Measurements from ENCODE around the gene GAS7. TPM values are rescaled to one million over a fixed set of nuclear protein-coding genes. Genes with fewer than 3 reads are reported as not detected.
"Not testable (repeated sequence)": the region's sequence is repeated elsewhere in the genome, so short reads cannot be mapped to it uniquely, and the experiment has no call there.

The GAS7 gene
- total and polyA plus RNA-seq, 3 donors from 2014 or later = 70.2 to 184 (median 152) TPM

- TF ChIP-seq CTCF (IDR thresholded peaks at IDR 0.05) (no peak), POLR2A (IDR thresholded peaks at IDR 0.05) (no peak)
- WGBS, 2 donors = 85 to 90% methylated on average over 11 of the region's 11 CpGs
- Histone ChIP-seq H3K27ac (no peak overlapping the region), H3K9me3 (no peaks in the 10 kb centered on the region), H3K36me3 (ENCODE audit: low read depth, missing control alignments) (no peaks in the 10 kb centered on the region), H3K4me3 (no peak overlapping the region), H3K4me1 (no peaks in the 10 kb centered on the region), H3K27me3 (no peaks in the 10 kb centered on the region)
- no peak for DNase-seq
- intact Hi-C loops (cut with DNase I; ENCODE audit: low total_unique reads) = loop anchor here (10.0 kb wide), 1 partner anchor 689 kb away; no protein-coding TSS in a partner anchor
Measured at GRCh38 chr17:9925457-9925856, 272.9 kb downstream of the GAS7 start.

- intact Hi-C loops (cut with DNase I; ENCODE audit: low total_unique reads) = loop anchor here (10.0 kb wide), 1 partner anchor 690 kb away; no protein-coding TSS in a partner anchor
- no peaks in the 10 kb centered on the region for H3K4me1 ChIP-seq
- peak; percentile 25 for DNase-seq
- H3K27me3 ChIP-seq = no peaks in the 10 kb centered on the region
- no peak overlapping the region for H3K27ac ChIP-seq
- H3K36me3 ChIP-seq (ENCODE audit: low read depth, missing control alignments) = no peaks in the 10 kb centered on the region
- H3K9me3 ChIP-seq = no peaks in the 10 kb centered on the region
- TF ChIP-seq POLR2A (IDR thresholded peaks at IDR 0.05) = no peak
- peak; percentile 81 to 91 (median 85) for TF ChIP-seq CTCF (IDR thresholded peaks at IDR 0.05)
- WGBS, 2 donors = 23 to 29% methylated on average over 6 of the region's 6 CpGs
- no peak overlapping the region for H3K4me3 ChIP-seq
Measured at GRCh38 chr17:9924735-9925191, 273.6 kb downstream of the GAS7 start.

DNA sequence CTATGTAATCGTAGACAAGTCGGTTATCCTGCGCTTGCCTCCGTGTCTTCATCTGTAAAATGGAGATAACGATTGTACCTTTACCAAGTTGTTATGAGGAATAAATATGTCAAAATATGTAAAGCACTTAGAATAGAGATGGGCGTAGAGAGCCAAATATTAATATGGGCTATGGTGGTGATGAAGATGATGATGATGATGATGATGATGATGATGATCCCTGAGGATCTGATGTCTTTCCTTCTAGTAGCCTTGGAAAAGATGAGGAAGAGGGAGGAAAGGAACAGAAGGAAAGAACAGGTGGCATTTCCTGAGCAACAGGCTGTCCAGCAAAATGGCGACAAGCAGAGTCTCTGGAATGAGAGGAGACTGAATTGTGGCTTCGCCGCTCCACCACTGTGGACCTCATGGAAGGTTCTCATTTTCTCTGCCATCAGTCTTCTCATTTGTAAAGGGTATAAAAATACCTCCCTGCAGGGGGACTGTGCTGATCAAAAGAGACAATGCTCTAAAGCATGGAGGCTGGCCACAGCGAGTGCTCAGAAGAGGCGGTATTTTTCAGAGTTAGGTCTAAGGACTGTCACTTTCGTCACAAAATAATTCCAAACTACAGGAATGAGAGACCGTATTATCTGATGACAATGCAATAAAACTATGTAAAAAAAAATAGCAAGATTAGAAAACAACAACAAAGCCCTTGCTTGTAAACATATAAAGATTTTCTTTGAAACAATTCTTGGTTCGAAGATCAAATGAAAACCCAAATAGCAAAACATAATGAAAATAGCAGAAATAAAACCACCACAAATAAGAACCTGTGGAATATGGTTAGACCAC is 276.2 kb downstream of the GAS7 start:
- H3K36me3 ChIP-seq (ENCODE audit: low read depth, missing control alignments) = no peaks in the 10 kb centered on the region
- no peak for TF ChIP-seq POLR2A (IDR thresholded peaks at IDR 0.05)
- no peak for TF ChIP-seq CTCF (IDR thresholded peaks at IDR 0.05)
- H3K9me3 ChIP-seq = no peaks in the 10 kb centered on the region
- H3K4me3 ChIP-seq = no peak overlapping the region
- H3K27me3 ChIP-seq = no peaks in the 10 kb centered on the region
- intact Hi-C loops (cut with DNase I; ENCODE audit: low total_unique reads) = loop anchor here (10.0 kb wide), 1 partner anchor 693 kb away; no protein-coding TSS in a partner anchor
- DNase-seq = no peak
- 93 to 95% methylated on average over 14 of the region's 14 CpGs for WGBS, 2 donors
- no peak overlapping the region for H3K27ac ChIP-seq
- H3K4me1 ChIP-seq = no peaks in the 10 kb centered on the region

DNA sequence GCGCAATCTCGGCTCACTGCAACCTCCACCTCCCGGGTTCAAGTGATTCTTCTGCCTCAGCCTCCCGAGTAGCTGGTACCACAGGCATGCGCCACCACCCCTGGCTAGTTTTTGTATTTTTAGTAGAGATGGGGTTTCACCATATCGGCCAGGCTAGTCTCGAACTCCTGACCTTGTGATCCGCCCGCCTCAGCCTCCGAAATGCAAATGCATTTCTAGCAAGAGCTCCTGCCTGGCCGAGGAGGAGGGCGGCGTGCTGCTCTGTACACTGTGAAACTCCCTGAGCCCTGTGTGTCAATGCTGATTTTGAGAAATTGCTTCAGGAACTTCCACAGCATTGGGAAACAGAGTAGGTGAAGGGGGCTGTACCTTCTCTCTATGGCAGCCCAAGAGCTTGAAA is 277.2 kb downstream of the GAS7 start:
- WGBS, 2 donors = 95% methylated on average over 13 of the region's 13 CpGs
- H3K4me3 ChIP-seq; H3K27me3 ChIP-seq; H3K36me3 ChIP-seq (ENCODE audit: low read depth, missing control alignments); H3K4me1 ChIP-seq; H3K27ac ChIP-seq; H3K9me3 ChIP-seq; DNase-seq: not testable (repeated sequence)
- intact Hi-C loops (cut with DNase I; ENCODE audit: low total_unique reads) = loop anchor here (10.0 kb wide), 1 partner anchor 694 kb away; no protein-coding TSS in a partner anchor

DNA sequence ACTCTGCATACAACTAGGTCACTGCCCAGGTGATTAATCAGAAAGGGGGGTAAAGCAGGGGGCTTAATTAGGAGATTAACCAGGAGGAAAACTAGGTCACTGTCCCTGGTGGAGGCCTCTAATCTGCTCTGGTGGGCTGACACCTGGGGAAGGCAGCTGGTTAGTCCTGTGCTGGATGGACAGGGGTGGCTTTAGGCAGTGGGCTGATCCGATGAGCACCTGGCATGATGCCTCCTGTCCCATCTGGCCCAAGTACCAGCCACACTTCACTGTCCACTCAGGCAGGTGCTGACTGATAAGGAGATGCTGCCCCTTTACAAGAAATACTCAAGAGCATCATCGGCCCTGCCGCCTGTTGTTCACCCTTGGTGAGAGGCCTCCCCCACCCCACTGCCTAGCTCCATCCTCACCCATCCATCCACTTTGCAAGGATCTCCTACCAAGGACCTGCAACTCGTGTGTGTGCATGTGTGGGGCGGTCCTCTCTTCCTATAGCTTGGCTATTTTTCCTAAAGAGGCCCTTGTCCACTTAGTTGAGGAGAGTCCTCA is 279.5 kb downstream of the GAS7 start:
- H3K36me3 ChIP-seq (ENCODE audit: low read depth, missing control alignments) = no peaks in the 10 kb centered on the region
- intact Hi-C loops (cut with DNase I; ENCODE audit: low total_unique reads) = no loop called here

More for the DNA sequence above, 279.5 kb downstream of the GAS7 start:
- no peak for TF ChIP-seq CTCF (IDR thresholded peaks at IDR 0.05)
- TF ChIP-seq POLR2A (IDR thresholded peaks at IDR 0.05) = no peak
- H3K27ac ChIP-seq = no peak overlapping the region
- no peaks in the 10 kb centered on the region for H3K4me1 ChIP-seq
- H3K9me3 ChIP-seq = no peaks in the 10 kb centered on the region
- no peak for DNase-seq
- no peak overlapping the region for H3K4me3 ChIP-seq
- no peaks in the 10 kb centered on the region for H3K27me3 ChIP-seq
- WGBS, 2 donors = 94 to 97% methylated on average over 3 to 5 of the region's 5 CpGs
